Neural cell (in vitro differentiated cells): ENCODE results near the gene LRRC26. TPM values are rescaled to one million over a fixed set of nuclear protein-coding genes. Genes with fewer than 3 reads are reported as not detected.

Experiments used
- H2AFZ ChIP-seq: fragments of 200-600, 300-800 bp; sonication (generic), shearing (Covaris generic); 2 replicates; pipeline ENCODE4 v1.6.0; 2014; ENCODE audit warnings: low read depth, mild to moderate bottlenecking, antibody characterized with exemption, low read length, moderate library complexity
- H3F3A ChIP-seq: fragments of 200-600 bp; shearing (Covaris generic); 2 replicates; pipeline ENCODE4 v1.6.1; 2016; ENCODE audit warnings: mild to moderate bottlenecking, moderate library complexity, mixed read lengths, antibody characterized with exemption, low read length; ENCODE audit not compliant: insufficient read depth, poor library complexity, severe bottlenecking
- H3K27ac ChIP-seq: fragments of 200-600, 300-800 bp; sonication (generic), shearing (Covaris generic); 2 replicates; pipeline ENCODE4 v1.5.1; 2014; ENCODE audit warnings: mild to moderate bottlenecking, low read length, moderate library complexity
- H3K27me3 ChIP-seq: fragments of 300-800, 200-600 bp; sonication (generic), shearing (Covaris generic); 2 replicates; pipeline ENCODE4 v1.6.0; 2014; ENCODE audit warnings: mild to moderate bottlenecking, low read depth, low read length, moderate library complexity; ENCODE audit not compliant: insufficient read depth
- H3K36me3 ChIP-seq: fragments of 300-800, 200-600 bp; sonication (generic), shearing (Covaris generic); 2 replicates; pipeline ENCODE4 v1.5.1; 2014; ENCODE audit warnings: mild to moderate bottlenecking, antibody characterized with exemption, low read length, moderate library complexity; ENCODE audit not compliant: insufficient read depth
- H3K4me2 ChIP-seq: fragments of 300-800, 200-600 bp; sonication (generic), shearing (Covaris generic); 2 replicates; pipeline ENCODE4 v1.6.0; 2014; ENCODE audit warnings: mild to moderate bottlenecking, low read length
- H3K4me3 ChIP-seq: fragments of 300-800, 200-600 bp; sonication (generic), shearing (Covaris generic); 2 replicates; pipeline ENCODE4 v1.5.1; 2014; ENCODE audit warnings: mild to moderate bottlenecking, low read length, moderate library complexity
- H3K79me2 ChIP-seq: fragments of 200-600 bp; shearing (Covaris generic); replicated peaks from 2 replicates; pipeline ENCODE4 v1.6.0; 2014; ENCODE audit warnings: mild to moderate bottlenecking, low read length, moderate library complexity; ENCODE audit not compliant: insufficient read depth
- H3K9ac ChIP-seq: fragments of 300-800, 200-600 bp; sonication (generic), shearing (Covaris generic); 2 replicates; pipeline ENCODE4 v1.6.1; 2016; ENCODE audit warnings: mild to moderate bottlenecking, low read length, mixed read lengths
- H3K9me2 ChIP-seq: fragments of 200-600 bp; shearing (Covaris generic); 2 replicates; pipeline ENCODE4 v1.6.1; 2016; ENCODE audit warnings: mild to moderate bottlenecking, low read length, mixed read lengths; ENCODE audit not compliant: insufficient read depth
- H3K9me3 ChIP-seq: fragments of 200-600, 300-800 bp; sonication (generic), shearing (Covaris generic); 2 replicates; pipeline ENCODE4 v1.6.1; 2016; ENCODE audit warnings: mild to moderate bottlenecking, mixed run types, low read length, moderate library complexity, mixed read lengths
- H4K20me1 ChIP-seq: fragments of 200-600 bp; shearing (Covaris generic); 2 replicates; pipeline ENCODE4 v1.6.1; 2016; ENCODE audit warnings: mild to moderate bottlenecking, mixed run types; ENCODE audit not compliant: insufficient read depth
- CTCF ChIP-seq: fragments of 450-650 bp; IDR thresholded peaks from 2 replicates; pipeline ENCODE4 v1.5.1; 2014; ENCODE audit warnings: antibody characterized with exemption, mild to moderate bottlenecking, moderate library complexity; ENCODE audit not compliant: poor library complexity, severe bottlenecking
- EP300 ChIP-seq: fragments of 450-650 bp; conservative IDR thresholded peaks from 2 replicates; pipeline ENCODE4 v1.6.1; 2014; ENCODE audit warnings: antibody characterized with exemption, mild to moderate bottlenecking, moderate library complexity; ENCODE audit not compliant: poor library complexity, severe bottlenecking
- EZH2 ChIP-seq: fragments of 200-600, 300-800 bp; shearing (Covaris generic), sonication (generic); IDR thresholded peaks from 2 replicates; pipeline ENCODE4 v1.6.1; 2014; ENCODE audit warnings: antibody characterized with exemption, low read length, borderline replicate concordance, mild to moderate bottlenecking; ENCODE audit not compliant: insufficient read depth, poor library complexity, severe bottlenecking
- MXI1 ChIP-seq: fragments of 450-650 bp; conservative IDR thresholded peaks from 2 replicates; pipeline ENCODE4 v1.6.1; 2014; ENCODE audit warnings: antibody characterized with exemption, mild to moderate bottlenecking; ENCODE audit not compliant: poor library complexity, severe bottlenecking
- POLR2AphosphoS5 ChIP-seq: IDR thresholded peaks from 2 replicates; pipeline ENCODE4 v1.6.1; 2012
- RAD21 ChIP-seq: fragments of 450-650 bp; conservative IDR thresholded peaks from 2 replicates; pipeline ENCODE4 v1.6.1; 2014; ENCODE audit warnings: antibody characterized with exemption, mild to moderate bottlenecking, moderate library complexity
- SMC3 ChIP-seq: fragments of 450-650 bp; conservative IDR thresholded peaks from 2 replicates; pipeline ENCODE4 v1.6.1; 2014; ENCODE audit warnings: antibody characterized with exemption, mild to moderate bottlenecking, moderate library complexity; ENCODE audit not compliant: poor library complexity
- TAF1 ChIP-seq: IDR thresholded peaks from 2 replicates; pipeline ENCODE4 v1.6.1; 2012; ENCODE audit warnings: low read depth
- polyA plus RNA-seq: library from polyadenylated mRNA; depleted of rRNA; stranded (reverse); fragments of >200 nt; gene quantifications from 2 replicates; pipeline ENCODE4 v1.2.3, GENCODE V29; 2014
- TF ChIP-seq, protein P1 (sequence below): IDR thresholded peaks from 2 replicates; pipeline ENCODE4 v1.6.1; 2012; ENCODE audit warnings: borderline replicate concordance

The LRRC26 gene
- polyA plus RNA-seq, 1 donor from 2014 or later, result 2.2 TPM

DNA sequence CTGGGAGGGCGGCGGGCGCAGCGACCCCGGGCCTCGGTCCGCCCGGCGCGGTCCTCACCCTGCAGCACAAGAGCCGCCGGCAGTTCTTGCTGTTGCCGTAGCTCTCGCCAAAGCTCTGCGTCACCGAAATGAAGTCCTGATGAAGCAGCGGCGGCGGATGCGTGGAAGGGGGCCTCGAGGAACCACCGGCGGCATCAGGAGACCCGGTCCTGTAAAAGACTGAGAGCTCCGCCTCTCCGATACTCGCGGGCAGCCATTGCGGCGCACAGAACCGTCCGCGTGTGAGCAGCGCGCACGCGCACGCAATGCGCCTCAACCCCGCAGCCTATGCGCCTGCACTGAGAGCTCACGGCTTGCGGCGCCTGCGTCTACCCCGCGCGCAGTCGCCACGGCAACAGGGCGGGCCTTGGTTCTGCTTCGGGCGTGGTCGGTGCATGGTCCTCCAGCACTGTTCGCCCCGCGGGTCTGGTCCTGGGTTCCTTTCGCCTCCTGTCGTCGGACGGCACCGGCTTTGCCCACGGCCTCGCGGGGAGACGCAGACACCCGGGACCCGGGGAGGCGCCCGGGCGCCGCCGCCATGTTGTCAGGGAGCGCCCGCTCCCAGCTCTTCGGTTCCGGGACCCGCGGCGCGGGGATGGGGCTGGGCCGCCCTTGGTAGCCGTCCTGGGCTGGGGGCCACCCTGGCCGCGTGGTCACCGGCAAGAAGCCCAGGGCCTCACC, 40.2 kb downstream of the LRRC26 start:
- Histone ChIP-seq H3K36me3 (no peaks in the 10 kb centered on the region), H3K4me3 (peak overlapping the region; percentile 95), H3F3A (no peaks in the 10 kb centered on the region), H3K9ac (peak overlapping the region; percentile 87), H3K9me2 (no peaks in the 10 kb centered on the region), H3K79me2 (peaks cover 19% of the 10 kb centered on the region), H3K4me2 (no peak overlapping the region), H2AFZ (peak overlapping the region; percentile 60), H3K27me3 (peaks cover 4% of the 10 kb centered on the region), H3K9me3 (no peaks in the 10 kb centered on the region), H3K27ac (peak overlapping the region; percentile 85), H4K20me1 (no peaks in the 10 kb centered on the region)
- peak; percentile 27 for TF ChIP-seq EP300
- no peak for TF ChIP-seq TAF1
- peak; percentile 33 for TF ChIP-seq CTCF
- TF ChIP-seq MXI1, result peak; percentile 95
- TF ChIP-seq RAD21, result no peak
- no peak for TF ChIP-seq EZH2
- TF ChIP-seq, protein P1, sequence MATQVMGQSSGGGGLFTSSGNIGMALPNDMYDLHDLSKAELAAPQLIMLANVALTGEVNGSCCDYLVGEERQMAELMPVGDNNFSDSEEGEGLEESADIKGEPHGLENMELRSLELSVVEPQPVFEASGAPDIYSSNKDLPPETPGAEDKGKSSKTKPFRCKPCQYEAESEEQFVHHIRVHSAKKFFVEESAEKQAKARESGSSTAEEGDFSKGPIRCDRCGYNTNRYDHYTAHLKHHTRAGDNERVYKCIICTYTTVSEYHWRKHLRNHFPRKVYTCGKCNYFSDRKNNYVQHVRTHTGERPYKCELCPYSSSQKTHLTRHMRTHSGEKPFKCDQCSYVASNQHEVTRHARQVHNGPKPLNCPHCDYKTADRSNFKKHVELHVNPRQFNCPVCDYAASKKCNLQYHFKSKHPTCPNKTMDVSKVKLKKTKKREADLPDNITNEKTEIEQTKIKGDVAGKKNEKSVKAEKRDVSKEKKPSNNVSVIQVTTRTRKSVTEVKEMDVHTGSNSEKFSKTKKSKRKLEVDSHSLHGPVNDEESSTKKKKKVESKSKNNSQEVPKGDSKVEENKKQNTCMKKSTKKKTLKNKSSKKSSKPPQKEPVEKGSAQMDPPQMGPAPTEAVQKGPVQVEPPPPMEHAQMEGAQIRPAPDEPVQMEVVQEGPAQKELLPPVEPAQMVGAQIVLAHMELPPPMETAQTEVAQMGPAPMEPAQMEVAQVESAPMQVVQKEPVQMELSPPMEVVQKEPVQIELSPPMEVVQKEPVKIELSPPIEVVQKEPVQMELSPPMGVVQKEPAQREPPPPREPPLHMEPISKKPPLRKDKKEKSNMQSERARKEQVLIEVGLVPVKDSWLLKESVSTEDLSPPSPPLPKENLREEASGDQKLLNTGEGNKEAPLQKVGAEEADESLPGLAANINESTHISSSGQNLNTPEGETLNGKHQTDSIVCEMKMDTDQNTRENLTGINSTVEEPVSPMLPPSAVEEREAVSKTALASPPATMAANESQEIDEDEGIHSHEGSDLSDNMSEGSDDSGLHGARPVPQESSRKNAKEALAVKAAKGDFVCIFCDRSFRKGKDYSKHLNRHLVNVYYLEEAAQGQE, result peak; percentile 75
- TF ChIP-seq POLR2AphosphoS5, result peak; percentile 93
- no peak for TF ChIP-seq SMC3

DNA sequence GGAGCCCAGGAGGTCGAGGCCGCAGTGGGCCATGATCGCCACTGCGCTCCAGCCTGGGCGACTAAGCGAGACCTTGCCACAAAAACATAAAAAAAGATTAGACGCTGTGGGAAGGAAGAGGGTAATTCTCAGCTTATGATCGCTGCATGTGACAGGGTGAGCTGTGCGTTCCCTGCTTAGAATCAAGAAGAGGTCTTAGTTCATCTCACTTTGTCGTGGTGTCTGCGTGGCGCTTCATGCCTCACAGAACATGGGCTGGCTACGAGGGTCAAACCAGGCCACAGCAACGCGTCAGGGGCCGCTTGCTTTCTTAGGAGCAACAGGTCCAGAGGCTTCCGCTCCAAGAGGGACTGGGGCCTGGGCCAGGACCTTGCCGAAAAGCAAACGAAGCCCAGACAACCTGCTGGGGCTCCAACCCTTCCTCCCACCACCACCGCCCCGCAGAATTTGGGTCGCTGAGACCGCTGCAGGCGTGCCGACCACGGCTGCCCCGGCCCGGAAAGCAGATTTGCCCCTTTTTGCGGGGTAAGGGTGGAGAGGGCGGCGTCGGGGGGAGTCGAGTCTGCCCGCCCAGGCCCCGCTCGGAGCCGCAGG, 40.9 kb downstream of the LRRC26 start:
- peaks cover 19% of the 10 kb centered on the region for H3K79me2 ChIP-seq
- H3K9me2 ChIP-seq, result no peaks in the 10 kb centered on the region
- no peak for TF ChIP-seq POLR2AphosphoS5
- TF ChIP-seq EZH2, result no peak
- TF ChIP-seq SMC3, result no peak
- no peak for TF ChIP-seq EP300
- TF ChIP-seq, protein P1, result no peak
- no peak for TF ChIP-seq TAF1
- no peak for TF ChIP-seq CTCF
- no peak for TF ChIP-seq MXI1
- TF ChIP-seq RAD21, result no peak
- peak overlapping the region; percentile 79 for H3K4me2 ChIP-seq
- H3K9ac ChIP-seq, result peak overlapping the region; percentile 87
- H3K4me3 ChIP-seq, result peak overlapping the region; percentile 95
- no peaks in the 10 kb centered on the region for H4K20me1 ChIP-seq
- H3K27me3 ChIP-seq, result no peaks in the 10 kb centered on the region
- H3K9me3 ChIP-seq, result no peaks in the 10 kb centered on the region
- H3F3A ChIP-seq, result no peaks in the 10 kb centered on the region
- peak overlapping the region; percentile 85 for H3K27ac ChIP-seq
- peak overlapping the region; percentile 60 for H2AFZ ChIP-seq
- H3K36me3 ChIP-seq, result no peaks in the 10 kb centered on the region
